Hematopoietic multipotent progenitor cell treated with erythropoietin and hydrocortisone succinate and interleukin-3 and kit ligand, for 17 days (in vitro differentiated cells): ENCODE data around the gene ITGB2.

Experiments
- DNase-seq: peaks from one replicate; pipeline ENCODE4 v3.0.0-alpha.2; 2015; ENCODE audit warnings: low spot score

The ITGB2 gene

DNA sequence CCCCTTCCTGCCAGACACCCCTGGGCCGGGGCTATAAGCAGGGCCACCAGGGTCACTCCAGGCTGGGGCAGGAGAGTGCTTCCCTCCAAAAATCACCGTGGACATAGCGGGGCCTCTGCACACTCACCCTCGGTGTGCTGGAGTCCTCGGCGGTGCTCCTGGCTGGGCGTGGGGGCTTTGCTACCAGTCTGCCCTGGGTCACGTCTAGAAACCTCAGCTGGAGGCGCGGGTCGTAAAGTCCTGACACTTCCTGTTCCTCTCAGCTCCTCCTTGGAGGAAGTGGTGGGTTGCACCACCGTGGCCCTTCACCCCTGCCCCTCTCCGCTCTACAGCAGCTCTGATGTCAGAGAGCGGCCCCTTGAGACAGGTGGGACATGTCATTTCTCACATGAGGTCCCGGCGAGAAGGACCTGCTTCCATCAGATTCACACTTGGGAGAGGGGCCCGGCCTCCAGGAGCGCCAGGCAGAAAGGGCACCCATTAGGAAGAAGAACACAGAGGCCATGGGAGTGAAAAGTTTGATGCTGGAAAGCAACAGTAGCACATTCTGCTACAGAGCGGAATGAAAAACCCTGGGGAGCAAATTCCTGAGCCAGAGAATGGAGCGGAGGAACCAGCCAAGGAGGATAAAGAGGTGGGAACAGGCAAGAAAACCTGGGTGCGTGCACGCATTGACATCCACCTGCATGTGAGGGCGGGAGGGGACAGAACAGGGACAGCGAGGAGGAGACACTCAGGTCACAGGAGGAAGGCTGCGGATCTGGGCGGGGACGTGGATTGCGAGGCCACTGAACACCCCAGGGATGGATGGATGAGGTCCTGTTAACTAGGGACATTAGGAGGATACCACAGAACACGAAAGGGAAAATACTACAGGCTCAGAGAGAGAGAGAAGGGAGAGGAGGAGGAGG, at the start of gene ITGB2:
ITGB2 (minus strand) TSS at position 206 of the 911 bp plus-strand sequence. CDS start 10,117 bp downstream, outside the sequence.
- no peak for DNase-seq

GRCh38 chr21:44969931-44970755, 49.4 kb upstream of the ITGB2 start:
- no peak for DNase-seq

- DNase-seq = no peak
Measured at GRCh38 chr21:44969066-44969670, 48.5 kb upstream of the ITGB2 start.

GRCh38 chr21:44967082-44968047, 46.7 kb upstream of the ITGB2 start:
- no peak for DNase-seq

DNA sequence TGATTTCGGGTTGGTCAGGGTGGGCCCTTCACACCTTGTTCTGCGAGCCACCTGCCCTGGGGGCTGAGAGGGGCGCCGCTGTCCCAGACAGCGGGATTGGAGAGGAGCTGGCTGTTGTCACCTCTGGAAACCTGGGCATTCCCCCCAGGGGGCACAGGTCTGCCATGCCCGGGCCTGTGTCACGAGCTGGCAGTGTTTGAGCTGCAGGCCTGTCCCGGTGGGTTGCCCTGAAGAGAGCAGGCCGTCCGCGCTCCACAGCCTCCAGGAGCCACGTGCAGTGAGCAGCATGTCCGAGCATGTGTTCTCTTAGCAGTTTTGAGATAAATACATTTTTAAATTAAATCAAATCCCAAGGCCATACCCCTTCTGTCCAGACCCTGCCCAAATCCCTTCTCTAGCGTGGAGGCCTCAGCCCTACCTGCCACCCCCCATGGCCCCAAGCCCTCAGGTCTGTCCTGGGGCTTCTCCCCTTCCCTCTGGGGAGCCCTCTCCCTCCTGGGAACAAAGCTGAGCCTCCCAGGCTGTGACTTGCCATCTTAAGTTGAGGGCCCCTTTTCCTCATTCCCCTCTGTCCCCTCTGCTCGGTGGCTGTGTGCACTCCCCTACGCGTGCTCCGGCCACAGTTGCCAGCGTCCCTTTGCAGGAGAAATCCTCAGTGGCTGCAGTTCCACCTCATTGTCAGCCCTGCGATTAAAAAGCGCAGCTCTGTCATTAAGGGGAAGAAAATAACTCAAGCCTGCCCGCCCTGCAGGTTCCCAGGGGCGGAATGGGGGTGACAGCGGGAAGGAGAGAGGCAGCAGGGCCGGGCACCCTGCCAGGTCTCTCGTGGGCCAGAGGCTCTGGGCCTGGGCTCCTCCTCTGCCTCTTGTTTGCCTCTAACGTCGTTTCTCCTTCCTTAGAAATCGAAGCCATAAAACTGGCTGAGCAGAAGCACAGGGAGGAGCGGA, 45.7 kb upstream of the ITGB2 start:
- no peak for DNase-seq

GRCh38 chr21:44965251-44966022, 44.7 kb upstream of the ITGB2 start:
- DNase-seq = no peak

DNA sequence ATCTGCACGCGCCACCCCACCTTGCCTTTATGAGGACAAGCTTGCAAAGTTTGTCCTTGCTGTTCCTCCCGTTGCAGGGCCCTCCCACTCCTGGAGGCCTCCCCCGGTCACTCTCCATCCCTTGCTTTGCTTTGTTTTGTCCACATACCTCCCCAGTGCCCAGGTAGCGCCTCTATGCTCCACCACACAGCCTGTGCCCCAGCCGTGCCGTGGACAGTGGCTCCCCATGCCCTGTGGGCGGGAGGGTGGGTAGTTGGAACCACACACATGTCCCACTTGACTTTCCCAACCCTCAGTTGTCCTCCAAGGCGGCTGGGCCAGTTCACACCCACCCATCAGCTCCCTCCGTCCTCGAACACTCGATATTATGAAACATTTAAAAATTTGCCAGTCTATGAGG, 43.7 kb upstream of the ITGB2 start:
- DNase-seq = no peak

GRCh38 chr21:44962403-44962966, 41.8 kb upstream of the ITGB2 start:
- DNase-seq = no peak

DNA sequence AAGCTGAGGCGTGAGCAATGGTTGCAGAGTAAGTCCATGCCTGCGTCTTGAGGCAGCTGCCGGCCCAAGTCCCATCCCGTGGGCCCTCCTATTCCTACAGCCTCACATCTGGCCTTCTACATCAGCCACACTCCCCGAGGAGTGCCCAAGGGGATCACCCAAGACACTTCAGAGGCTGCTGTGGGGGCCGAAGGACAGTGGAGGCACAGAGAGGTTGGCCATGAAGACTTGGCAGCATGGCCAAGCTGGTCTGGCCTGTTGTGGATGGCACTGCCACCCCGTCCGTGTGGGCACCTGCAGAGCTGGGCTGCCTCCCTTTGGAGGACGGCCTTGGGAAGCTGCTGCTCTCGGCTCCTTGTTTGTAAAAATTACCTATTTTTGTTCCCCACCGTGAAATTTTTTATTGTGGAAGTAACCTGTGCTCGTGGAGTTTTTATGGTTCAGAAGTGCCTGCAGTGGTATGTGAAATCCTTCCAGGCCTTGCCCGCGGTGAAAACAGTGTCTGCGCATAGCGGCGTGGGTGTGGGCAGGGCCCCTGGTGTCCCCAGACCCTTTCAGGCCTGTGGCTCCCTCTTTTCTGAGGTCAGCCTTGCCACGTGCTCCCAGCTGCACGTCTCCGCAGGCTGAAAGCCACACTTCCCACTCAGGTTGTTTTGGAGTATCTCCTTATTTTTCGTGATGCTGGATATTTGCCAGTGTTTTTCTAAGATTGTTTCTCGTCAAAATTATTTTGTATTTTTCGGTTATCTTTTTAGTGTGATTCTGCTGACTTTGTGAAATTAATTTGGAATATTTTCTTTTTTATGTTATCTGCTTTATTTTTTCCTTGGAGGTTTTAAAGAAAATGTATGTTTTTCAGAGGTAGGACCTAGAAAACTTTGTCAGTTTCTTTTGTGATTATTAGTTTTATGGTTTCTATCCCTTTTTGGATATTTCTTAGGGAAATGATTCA, 39.7 kb upstream of the ITGB2 start:
- DNase-seq = no peak

GRCh38 chr21:44959376-44960091, 38.8 kb upstream of the ITGB2 start:
- no peak for DNase-seq

DNA sequence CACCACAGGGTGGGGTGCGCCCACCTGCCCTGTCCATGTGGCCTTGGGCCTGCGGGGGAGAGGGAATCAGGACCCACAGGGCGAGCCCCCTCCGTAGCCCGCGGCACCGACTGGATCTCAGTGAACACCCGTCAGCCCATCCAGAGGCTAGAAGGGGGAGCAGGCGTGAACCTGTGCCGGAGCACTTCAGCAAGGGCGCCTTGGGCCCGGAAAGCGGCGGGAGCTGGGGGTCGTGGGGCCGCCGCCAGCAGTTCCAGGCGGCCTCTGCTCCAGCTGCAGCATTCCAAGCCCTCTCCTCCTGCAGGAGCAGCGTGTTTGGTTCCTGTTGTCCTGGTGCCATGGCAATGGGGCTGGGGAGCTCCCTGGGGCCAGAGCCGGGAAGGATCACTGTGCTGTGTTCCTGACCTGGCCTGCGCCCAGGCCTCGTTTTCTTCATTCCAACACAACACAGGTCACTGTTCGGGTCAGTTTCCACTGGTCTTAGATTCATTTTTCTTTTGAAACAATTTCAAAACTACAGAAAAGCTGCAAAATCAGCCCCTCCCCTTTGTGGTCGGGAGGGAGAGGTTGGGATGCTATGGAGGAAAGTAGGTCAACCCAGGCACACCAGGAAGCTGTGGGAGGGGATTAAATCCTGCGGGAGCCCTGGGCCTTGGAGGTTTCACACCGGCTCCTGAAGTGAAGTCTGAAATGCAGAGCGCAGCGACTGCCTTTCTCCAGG, 37.9 kb upstream of the ITGB2 start:
- DNase-seq = no peak

- DNase-seq = no peak
Measured at GRCh38 chr21:44957901-44958451, 37.3 kb upstream of the ITGB2 start.

- no peak for DNase-seq
Measured at GRCh38 chr21:44957047-44957831, 36.5 kb upstream of the ITGB2 start.

- DNase-seq = no peak
Measured at GRCh38 chr21:44956356-44957046, 35.8 kb upstream of the ITGB2 start.

- DNase-seq = no peak
Measured at GRCh38 chr21:44955798-44956175, 35.1 kb upstream of the ITGB2 start.
